ENCODE data around the gene CST3.
"Not testable (repeated sequence)": the region's sequence is repeated elsewhere in the genome, so short reads cannot be mapped to it uniquely, and the experiment has no call there.

CST3 gene

DNA sequence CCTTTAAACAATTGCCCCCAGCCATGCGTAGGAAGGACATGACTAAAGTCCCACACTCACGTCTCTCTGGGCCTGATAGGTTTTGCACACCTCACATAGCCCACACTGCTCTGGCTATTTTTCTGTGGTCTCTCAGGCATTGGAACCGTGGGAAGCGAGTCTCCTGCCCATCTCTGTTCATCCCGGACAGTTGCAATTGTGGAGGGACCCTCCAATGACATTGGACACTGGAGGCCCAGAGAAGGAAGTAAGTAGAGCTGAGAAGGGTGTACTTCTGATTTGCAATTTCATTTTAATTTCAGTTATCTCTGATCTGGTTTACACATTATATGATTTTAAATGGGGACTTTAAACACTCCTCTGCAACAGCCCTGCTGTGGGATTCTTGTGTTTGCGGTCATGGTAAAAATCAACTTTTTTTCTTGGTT, 23.3 kb upstream of the CST3 start:
- DNase-seq: no peak

DNA sequence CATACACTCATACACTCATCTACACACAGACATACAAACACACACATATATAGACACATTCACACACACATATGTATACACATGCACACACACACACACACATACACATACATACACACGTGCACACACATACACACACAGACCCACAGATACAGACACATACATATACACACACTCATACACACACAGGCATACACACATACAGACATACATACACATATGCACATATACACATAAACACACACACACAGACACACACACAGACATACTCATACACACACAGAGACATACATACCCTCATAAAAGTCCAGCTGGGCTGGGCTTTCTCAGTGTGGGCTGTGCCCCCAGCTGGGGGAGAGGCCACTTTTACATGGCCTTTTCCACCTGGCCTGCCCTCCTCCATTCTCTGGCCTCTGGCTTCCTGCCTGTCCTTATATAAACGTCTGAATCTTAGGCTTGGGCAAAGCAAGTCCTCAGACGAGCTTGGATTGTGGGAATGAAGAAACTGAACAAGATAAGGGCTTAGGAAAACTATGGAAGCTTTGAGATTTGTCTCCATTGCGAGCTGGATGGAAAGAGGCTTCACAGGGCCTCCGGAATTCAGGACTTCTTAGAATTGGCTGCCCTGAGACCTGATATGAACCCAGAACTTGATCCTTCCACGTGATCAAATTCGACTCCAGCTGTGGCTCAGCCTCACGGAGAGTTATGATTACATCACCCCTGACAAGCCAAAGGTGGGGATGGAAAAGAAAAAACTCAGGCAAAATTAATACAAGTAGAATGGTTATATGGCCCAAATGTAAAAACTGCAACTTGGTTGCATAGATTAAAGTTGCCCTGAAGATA, 22.5 kb upstream of the CST3 start:
- DNase-seq: no peak

- DNase-seq: not testable (repeated sequence)
Observed at GRCh38 chr20:23659610-23659988, 21.8 kb upstream of the CST3 start.

- DNase-seq: no peak
Observed at GRCh38 chr20:23658989-23659609, 21.3 kb upstream of the CST3 start.

GRCh38 chr20:23658336-23658735, 20.6 kb upstream of the CST3 start:
- no peak for DNase-seq

DNA sequence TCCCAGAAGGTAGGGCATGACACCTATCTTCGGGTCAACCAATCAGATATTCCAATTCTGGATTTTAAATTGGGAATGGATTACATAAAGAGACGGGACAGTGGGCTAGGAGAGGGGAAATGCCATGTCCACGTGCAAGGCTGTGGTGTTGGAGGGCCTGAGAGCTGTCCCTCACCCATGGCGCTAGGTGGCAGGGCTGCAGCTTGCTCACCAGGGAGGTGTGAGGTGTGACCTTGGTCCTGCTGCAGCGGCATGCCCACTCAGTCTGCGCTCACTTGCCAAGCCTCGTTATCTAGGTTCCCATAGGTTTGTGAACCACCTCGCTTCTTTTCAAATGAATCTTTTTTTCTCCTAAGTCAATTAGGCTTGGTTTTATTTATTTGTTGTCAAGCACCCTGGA, 19.4 kb upstream of the CST3 start:
- DNase-seq: no peak

GRCh38 chr20:23656372-23656771, 18.6 kb upstream of the CST3 start:
- DNase-seq: no peak

GRCh38 chr20:23655491-23656211, 17.9 kb upstream of the CST3 start:
- peak; percentile 86 to 90 for DNase-seq

GRCh38 chr20:23654717-23655116, 17.0 kb upstream of the CST3 start:
- no peak for DNase-seq

DNA sequence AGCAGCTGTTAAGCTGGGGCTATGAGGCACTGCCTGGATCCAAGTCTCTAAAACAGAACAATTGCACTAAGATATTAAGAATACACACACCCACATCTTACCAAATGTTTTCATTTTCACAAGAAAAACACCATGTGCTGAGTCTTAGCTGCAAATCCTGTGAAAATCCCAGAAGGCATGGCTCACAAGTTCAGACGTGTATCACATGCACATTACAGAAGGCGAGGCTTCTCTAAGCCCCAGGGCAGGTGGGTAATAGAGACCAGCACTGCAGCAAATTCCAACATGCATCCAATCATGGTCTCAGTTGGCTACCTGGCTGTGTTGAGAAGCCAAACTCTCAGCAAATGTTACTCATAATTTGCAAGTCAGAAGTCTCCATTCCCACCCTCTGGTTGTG, 16.2 kb upstream of the CST3 start:
- no peak for DNase-seq

DNA sequence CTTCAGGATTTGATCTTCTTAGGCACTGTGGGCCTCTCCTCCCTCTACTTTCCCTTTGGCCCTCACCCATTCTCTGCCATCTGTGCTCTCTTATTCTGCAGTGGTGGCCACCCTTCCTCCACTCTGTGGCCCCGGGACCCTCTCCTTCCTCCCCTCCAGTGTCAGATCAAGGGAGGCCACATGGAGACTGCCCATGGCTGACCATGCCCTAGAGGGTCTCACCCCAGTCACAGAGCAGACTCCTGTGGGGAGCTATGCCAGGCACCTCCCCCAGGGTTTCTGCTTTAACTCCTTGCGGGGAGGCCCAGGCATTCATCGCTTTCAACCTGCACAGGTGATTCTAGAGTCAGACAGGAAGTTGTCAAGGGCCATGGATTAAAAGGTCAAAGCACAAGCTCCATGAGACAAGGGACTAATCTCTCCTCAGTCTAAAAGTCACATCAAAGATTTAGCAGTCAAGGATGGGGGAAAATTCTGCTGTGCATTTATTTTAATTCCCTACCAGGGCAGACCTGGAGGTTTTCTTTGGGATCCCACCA, 15.7 kb upstream of the CST3 start:
- no peak for DNase-seq

DNA sequence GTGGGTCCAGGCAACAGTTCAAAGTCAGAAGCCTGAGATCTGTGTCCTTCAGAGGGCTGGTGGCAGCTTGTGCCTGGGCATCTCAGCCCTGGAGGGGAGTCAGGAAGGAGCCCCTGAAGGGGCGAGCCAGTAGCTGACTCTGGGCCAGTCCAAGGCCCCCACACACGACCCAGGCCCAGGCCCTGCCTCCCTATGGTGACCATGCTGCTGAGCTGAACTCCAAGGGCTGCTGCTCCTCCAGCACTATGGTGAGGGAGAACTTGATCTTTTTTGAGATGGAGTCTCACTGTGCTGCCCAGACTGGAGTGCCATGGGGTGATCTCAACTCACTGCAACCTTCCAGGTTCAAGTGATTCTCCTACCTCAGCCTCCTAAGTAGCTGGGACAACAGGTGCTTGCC, 15.2 kb upstream of the CST3 start:
- DNase-seq: no peak

DNA sequence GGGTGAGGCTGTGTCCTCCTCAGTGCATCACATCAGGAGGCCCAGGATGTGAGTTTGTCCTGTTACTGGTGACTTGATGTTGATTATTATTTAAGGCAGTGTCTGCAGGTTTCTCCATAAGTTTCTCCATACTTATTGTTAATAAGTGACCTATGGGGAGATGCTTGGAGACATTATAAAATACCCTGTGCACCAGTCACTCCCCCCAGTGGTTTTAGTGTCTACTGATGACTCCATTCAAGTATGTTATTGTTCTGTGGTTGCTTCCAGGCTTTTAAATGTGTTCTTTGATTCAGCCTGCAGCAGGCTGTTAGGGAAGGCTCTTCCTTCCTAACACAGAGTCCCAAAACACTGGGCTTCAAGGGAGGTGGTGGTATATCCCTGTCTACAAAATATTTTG, 14.6 kb upstream of the CST3 start:
- DNase-seq: no peak

DNA sequence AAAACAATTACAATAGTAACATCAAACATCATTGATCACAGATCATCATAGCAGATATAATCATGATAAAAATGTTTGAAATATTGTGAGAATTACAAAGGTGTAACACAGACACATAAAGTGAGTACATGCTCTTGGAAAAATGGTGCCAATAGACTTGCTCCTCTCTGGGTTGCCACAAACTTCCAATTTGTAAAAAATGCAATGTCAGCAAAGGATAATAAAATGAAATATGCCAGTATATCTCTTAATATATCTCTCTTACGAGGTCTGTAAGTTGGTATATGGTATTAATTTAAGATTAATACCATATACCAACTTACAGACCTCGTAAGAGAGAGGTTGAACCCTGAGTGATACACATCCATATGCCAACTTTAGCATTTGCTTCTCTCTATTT, 13.4 kb upstream of the CST3 start:
- no peak for DNase-seq

DNA sequence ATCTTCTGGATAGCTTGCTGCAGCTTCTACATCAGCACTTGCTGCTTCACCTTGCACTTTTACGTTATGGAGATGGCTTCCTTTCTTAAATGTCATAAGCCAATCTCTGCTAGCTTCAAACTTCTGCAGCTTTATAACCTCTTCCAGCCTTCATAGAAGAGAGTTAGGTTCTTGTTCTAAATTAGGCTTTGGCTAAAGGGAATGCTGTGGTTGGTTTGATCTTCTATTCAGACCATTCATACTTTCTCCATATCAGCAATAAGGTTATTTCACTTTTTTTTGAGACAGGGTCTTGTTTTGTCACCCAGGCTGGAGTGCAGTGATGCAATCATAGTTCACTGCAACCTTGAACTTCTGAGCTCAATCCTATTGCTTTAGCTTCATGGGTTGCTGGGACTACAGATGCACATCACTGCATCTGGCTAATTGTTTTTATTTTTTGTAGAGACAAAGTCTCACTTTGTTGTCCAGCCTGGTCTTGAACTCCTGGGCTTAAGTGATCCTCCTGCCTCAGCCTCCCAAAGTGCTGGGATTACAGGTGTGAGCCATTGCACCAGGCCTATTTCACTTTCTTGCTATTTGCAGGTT, 12.2 kb upstream of the CST3 start:
- DNase-seq: no peak

DNA sequence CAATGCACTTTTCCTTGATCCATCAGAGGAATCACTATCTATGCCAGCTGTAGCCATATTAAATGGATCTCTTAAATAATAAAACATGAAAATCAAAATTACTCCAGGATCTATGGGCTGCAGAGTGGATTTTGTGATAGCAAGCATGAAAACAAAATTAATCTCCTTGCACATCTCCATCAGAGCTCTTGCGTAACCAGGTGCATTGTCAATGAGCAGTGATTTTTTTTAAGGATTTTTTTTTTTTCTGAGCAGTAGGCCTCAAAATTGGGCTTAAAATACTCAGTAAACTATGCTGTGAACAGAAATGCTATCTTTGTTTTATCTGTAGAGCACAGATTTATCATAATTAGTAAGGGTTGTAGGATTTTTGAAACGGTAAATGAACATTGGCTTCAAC, 11.5 kb upstream of the CST3 start:
- DNase-seq: no peak

DNA sequence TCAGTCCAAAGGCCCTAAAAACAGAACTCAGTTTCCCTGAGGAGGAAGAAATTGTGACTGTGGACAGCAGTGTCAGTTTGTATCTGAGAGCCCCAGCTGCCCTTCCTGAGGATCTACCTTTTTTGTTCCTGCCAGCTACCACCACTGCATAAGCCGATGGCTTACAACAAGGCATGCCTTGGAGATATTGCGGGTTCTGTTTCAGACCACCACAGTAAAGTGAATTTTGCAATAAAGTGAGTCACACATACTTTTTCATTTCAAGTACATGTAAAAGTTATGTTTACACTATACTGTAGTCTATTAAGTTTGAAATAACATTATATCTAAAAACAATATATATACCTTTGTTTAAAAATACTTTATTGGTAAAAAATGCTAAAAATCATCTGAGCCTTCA, 9.6 kb upstream of the CST3 start:
- no peak for DNase-seq

- DNase-seq: peak; percentile 25 to 56
Observed at GRCh38 chr20:23646106-23646873, 8.5 kb upstream of the CST3 start.

GRCh38 chr20:23645575-23645974, 7.8 kb upstream of the CST3 start:
- no peak for DNase-seq

DNA sequence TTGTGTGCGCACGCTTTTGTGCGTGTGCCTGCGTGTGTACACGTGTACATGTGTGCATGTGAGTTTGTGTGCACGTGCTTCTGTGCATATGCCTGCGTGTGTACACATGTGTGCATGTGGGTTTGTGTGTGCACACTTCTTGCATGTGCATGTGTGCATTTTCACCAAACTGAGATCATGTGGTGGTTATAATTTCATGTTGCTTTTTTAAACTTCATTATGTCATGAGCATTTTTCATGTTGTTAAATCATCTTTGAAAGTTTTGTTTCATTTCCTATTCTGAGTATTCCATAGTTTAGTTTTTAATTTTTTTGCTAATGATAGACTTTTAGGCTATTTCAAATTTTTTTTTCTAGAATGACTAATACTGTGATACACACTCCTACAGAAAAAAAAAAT, 6.4 kb upstream of the CST3 start:
- DNase-seq: no peak

DNA sequence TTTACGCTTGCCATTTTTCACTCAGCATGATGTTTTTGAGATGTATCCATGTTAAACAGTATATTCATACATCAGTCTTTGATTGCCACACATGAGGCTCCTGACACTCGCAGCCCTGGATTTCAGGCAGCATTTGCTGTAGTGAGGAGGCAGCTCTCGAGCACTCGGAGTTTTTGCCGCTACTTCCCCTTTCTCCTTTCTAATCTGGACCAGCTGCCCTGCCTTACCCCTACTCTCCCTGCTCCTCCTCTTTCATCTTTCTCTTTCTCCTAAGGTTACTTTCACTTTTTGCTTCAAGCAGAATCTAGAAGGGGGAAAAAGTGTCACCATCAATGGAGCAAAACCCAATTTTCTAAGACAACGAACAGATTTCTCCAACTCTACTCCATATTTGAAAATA, 5.9 kb upstream of the CST3 start:
- DNase-seq: peak; percentile 59

- peak; percentile 59 for DNase-seq
Observed at GRCh38 chr20:23641936-23642751, 4.4 kb upstream of the CST3 start.

Data from inflammatory macrophage treated with lipopolysaccharide for 1 hour (primary cell).